Inferior parietal cortex (tissue), 1 donor: ENCODE measurements around the gene GPAT3.
"Not testable (repeated sequence)": the region's sequence is repeated elsewhere in the genome, so short reads cannot be mapped to it uniquely, and the experiment has no call there.

Experiments used
- DNase-seq: peaks from one replicate; pipeline ENCODE4 v3.0.0-alpha.2; 2016; ENCODE audit errors: extremely low spot score

Gene GPAT3

DNA sequence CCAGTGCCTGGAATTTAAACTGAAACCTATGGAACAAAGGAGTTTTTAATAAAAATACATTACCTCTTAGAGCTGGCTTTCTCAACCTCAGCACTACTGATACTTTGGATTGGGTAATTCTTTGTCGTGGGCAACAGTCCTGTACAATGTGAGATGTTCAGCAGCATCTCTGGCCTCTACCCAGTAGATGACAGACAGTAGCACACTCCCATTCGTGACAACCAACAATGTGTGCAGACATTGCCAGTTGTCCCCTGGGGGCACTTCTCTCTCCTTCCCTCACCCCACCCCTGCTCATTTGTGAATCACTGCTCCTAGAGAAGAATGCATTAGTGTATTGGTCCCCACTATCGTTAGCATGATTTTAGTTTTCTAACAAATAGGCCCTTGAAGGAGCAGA lies 16.2 kb downstream of the GPAT3 start:
- DNase-seq, result no peak

DNA sequence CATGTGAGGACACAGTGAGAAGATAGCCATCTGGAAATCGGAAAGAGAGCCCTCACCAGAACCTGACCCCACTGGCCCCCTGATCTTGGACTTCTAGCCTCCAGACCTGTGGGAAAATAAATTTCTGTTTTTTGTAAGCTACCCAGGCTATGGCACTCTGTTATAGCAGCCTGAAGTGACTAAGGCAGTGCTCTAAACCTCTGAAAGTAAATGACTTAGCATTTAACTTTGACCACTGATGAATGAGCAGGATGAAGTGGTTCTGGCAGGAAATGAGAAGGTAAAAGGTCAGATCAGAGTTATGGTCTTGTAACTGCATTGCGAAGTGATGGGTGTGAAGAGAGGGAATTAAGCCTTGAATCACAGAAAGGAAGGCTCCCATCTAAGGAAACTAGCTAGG lies 17.0 kb downstream of the GPAT3 start:
- no peak for DNase-seq

DNA sequence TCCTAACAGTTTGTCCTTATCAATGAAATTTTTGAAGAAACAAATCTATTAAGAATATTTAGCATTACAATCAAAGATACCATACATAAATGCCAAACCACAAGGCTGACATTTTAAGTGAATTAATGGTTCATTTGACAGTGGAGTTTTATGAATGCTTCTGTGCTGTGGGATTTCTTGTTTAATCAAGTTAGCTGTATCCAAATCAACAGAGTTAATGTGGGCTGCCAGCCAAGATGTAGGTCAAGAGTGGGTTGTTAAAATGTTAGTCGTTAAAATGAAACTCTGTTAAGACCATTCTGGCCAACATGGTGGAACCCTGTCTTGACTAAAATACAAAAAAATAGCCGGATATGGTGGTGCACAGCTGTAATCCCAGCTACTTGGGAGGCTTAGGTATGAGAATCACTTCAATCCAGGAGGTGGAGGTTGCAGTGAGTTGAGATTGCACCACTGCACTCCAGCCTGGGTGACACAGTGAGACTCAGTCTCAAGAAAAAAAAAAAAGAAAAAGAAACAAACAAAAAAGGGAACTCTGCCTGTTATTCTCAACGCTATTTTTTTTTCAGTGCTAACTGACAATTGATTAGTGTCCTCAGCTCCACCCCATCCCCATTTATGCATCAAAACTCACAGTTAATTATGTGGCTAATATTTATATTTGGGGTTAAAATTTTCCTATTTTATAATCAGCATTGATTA lies 20.2 kb downstream of the GPAT3 start:
- no peak for DNase-seq

- DNase-seq, result no peak
These were observed 20.9 kb downstream of the GPAT3 start for GRCh38 chr4:83556816-83557215.

- no peak for DNase-seq
These were observed 22.2 kb downstream of the GPAT3 start for GRCh38 chr4:83558059-83558653.

- DNase-seq, result peak; percentile 20
These were observed 22.8 kb downstream of the GPAT3 start for GRCh38 chr4:83558680-83559079.

GRCh38 chr4:83560523-83560922 lies 24.6 kb downstream of the GPAT3 start:
- DNase-seq, result no peak

GRCh38 chr4:83561381-83561780 lies 25.5 kb downstream of the GPAT3 start:
- no peak for DNase-seq

DNA sequence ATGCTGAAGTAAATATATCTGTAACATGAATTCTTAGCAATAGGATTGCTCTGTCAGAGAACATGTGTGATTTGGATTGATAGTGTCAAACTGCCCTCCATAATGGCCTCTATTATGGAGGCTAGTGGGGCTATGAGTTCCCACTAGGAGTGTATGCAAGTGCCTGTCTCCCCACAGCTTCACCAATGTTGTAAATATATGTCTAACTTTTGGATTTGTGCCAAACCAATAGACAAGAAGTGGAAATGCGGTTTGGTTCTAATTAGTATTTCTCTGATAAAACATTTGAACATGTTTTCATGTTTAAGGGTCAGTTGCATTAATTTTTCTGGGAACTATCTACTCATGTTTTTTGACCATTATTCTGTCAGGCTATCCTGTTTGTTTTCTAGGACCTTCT lies 28.1 kb downstream of the GPAT3 start:
- DNase-seq, result no peak

DNA sequence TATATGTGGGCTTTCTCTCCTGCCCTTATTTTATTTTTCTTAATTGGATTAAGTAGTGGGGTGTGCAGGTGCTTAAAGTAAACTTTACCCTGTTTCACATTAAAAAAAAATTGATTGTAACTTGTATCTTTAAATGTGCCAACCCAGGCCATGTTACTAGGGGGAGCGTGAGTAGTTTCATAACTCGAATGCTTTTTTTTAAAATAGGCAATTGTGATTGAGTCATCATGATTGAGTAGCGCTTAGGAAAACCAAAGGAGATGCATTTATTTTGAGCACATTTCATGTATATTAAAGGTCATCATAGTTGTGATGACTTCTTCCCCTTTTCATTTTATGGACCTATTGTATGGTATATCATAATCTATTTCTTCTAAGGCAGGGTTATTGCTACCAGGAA lies 32.2 kb downstream of the GPAT3 start:
- no peak for DNase-seq

GRCh38 chr4:83569429-83569828 lies 33.5 kb downstream of the GPAT3 start:
- DNase-seq, result no peak

DNA sequence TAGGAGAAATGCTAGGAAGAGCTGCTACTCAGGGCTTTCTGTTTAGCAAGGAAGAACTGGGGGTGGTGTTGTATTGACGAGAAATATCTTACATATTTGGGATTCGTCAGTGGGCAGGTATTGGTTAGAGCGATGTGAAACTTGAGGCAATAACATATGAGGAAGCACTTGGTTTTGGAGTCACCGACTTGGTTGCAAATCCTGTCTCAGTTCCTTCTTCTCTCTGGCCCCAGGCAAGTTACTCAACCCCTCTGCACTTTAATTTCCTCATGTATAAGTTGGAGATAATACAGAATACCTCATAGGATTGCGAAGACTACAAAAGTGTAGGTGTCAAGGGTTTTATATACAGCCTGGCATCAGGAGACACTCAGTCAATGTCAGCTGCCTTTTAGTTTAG lies 34.1 kb downstream of the GPAT3 start:
- no peak for DNase-seq

- DNase-seq, result no peak
These were observed 36.9 kb downstream of the GPAT3 start for GRCh38 chr4:83572848-83573247.

GRCh38 chr4:83574247-83574646 lies 38.3 kb downstream of the GPAT3 start:
- no peak for DNase-seq

DNA sequence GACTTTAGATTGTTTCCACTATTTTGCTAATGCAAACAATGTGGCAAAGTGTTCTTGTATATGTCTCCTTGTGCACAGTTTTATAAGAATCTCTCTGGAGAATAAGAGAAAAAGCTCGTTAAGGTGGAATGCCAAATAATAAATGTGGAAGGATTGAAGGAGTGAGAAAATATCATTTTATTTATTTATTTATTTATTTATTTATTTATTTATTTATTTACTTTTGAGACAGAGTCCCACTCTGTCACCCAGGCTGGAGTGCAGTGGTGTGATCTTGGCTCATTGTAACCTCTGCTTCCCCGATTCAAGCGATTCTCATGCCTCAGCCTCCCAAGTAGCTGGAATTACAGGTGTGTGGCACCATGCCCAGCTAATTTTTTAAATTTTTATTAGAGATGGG lies 40.3 kb downstream of the GPAT3 start:
- DNase-seq, result not testable (repeated sequence)

DNA sequence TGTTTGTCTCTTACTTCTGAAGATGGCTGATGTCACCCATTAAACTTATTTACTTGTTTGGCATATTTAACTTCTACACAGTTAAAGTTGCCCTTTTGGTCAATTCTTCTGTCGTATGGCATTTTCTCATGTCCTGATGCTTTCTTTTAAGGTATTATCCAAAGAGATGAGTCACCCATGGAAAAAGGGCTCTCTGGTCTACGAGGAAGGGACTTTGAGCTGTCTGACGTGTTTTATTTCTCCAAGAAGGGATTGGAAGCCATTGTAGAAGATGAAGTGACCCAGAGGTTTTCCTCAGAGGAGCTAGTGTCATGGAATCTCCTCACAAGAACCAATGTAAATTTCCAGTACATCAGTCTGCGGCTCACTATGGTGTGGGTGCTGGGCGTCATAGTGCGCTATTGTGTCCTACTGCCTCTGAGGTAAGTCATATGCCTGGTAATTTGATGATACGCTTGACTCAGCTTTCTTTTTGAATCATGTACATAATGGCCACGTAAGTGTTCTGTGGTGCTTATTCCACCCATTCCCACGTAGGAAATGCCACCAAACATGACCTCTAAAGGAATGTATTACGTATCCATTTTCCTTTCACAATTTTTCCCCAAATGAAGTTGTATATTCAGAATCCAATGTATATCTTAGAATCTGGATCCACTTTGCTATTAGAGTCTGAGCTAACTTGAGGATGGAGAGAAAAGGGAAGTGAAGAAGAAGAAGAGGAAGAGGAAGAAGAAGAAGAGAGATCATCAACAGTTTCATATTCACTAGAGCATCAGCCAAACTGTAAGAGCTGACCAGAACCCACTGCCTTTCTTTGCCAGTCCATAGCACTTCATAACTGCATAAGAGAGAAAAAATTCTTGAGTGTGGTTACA lies 45.7 kb downstream of the GPAT3 start:
- DNase-seq, result no peak

- DNase-seq, result no peak
These were observed 46.4 kb downstream of the GPAT3 start for GRCh38 chr4:83582289-83582785.

- DNase-seq, result no peak
These were observed 50.1 kb downstream of the GPAT3 start for GRCh38 chr4:83585982-83586508.

GRCh38 chr4:83589279-83589678 lies 53.4 kb downstream of the GPAT3 start:
- DNase-seq, result no peak

- no peak for DNase-seq
These were observed 55.1 kb downstream of the GPAT3 start for GRCh38 chr4:83591056-83591455.

DNA sequence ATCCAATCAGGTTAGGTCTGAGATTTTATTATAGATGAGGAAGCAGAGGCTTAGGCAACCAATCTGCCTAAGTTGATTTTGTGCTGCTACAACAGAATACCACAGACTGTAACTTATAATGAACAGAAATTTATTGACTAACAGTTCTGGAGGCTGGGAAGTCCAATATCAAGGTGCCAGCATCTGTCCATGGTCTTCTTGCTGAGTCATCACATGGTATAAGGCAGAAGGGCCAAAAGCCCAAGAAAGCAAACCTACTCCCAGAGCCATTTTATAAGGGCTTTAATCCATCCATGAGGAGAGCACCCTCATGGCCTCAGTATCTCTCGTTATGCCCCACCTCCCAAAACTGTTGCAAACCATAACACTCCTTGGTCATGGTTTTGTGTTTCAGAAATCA lies 55.8 kb downstream of the GPAT3 start:
- DNase-seq, result no peak

DNA sequence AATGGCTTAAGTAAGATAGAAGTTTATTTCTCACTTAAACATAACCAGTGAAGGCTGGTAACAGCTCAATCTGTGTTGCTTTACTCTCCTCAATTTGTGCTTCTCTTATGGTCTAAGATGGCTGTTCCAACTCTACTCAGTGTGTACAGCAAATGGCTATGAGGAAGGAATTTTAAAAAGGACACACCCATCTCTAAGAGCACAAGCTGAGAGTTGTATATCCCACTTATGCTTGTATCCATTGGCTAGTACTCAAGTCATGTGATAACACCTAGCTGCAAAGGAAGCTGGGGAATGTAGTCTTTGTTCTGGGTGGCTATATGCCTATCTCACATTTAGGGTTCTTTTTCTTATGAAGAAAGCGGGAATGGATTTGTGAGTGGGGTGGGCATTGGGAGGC lies 63.3 kb downstream of the GPAT3 start:
- no peak for DNase-seq
